Measurements from ENCODE around the gene SV2C. TPM values are rescaled to one million over a fixed set of nuclear protein-coding genes. Genes with fewer than 3 reads are reported as not detected.

The SV2C gene
- total and polyA plus RNA-seq, 7 donors, result 0.31 to 0.71 (median 0.55) TPM; not detected in 2

- no peak for TF ChIP-seq POLR2AphosphoS5 (IDR thresholded peaks at IDR 0.05)
- peak in 1 of 4 experiments; percentile 40 for TF ChIP-seq CTCF (IDR thresholded peaks at IDR 0.05)
- H3K36me3 ChIP-seq, result no peaks in the 10 kb centered on the region
- no peaks in the 10 kb centered on the region for H3K4me1 ChIP-seq
- no peaks in the 10 kb centered on the region for H3K27me3 ChIP-seq
- intact Hi-C loops (cut with DNase I), result no loop called here
- H3K9me3 ChIP-seq, result no peaks in the 10 kb centered on the region
- DNase-seq, result no peak
- H3K27ac ChIP-seq, result no peak overlapping the region
- WGBS, 2 donors, result 0% methylated on average over 1 of the region's 1 CpG
- no peak overlapping the region for H3K4me3 ChIP-seq
These were observed 254.8 kb downstream of the SV2C start for GRCh38 chr5:76337953-76338451.

- Histone ChIP-seq H3K36me3 (no peaks in the 10 kb centered on the region), H3K4me1 (no peaks in the 10 kb centered on the region), H3K4me3 (no peak overlapping the region), H3K9me3 (no peaks in the 10 kb centered on the region), H3K27ac (no peak overlapping the region), H3K27me3 (no peaks in the 10 kb centered on the region)
- intact Hi-C loops (cut with DNase I), result no loop called here
- 84 to 93% methylated on average over 3 of the region's 3 CpGs for WGBS, 2 donors
- TF ChIP-seq POLR2AphosphoS5 (IDR thresholded peaks at IDR 0.05), result no peak
- no peak for TF ChIP-seq CTCF (IDR thresholded peaks at IDR 0.05)
- no peak for TF ChIP-seq EP300 (IDR thresholded peaks at IDR 0.05)
- TF ChIP-seq POLR2A (IDR thresholded peaks at IDR 0.05), result no peak
- no peak for DNase-seq
These were observed 256.7 kb downstream of the SV2C start for GRCh38 chr5:76339919-76340318.

- no peak overlapping the region for H3K27ac ChIP-seq
- intact Hi-C loops (cut with DNase I), result no loop called here
- H3K4me1 ChIP-seq, result no peaks in the 10 kb centered on the region
- no peaks in the 10 kb centered on the region for H3K27me3 ChIP-seq
- H3K4me3 ChIP-seq, result no peak overlapping the region
- TF ChIP-seq EP300 (IDR thresholded peaks at IDR 0.05) (no peak), POLR2AphosphoS5 (IDR thresholded peaks at IDR 0.05) (no peak), POLR2A (IDR thresholded peaks at IDR 0.05) (no peak), CTCF (IDR thresholded peaks at IDR 0.05) (no peak)
- H3K9me3 ChIP-seq, result no peaks in the 10 kb centered on the region
- no peak for DNase-seq
- no peaks in the 10 kb centered on the region for H3K36me3 ChIP-seq
- 59 to 70% methylated on average over 7 of the region's 7 CpGs for WGBS, 2 donors
These were observed 258.6 kb downstream of the SV2C start for GRCh38 chr5:76341651-76342334.

GRCh38 chr5:76342474-76342873 is 259.3 kb downstream of the SV2C start:
- H3K27ac ChIP-seq, result no peak overlapping the region
- H3K36me3 ChIP-seq, result no peaks in the 10 kb centered on the region
- TF ChIP-seq CTCF (IDR thresholded peaks at IDR 0.05) (no peak), EP300 (IDR thresholded peaks at IDR 0.05) (no peak), POLR2AphosphoS5 (IDR thresholded peaks at IDR 0.05) (no peak), POLR2A (IDR thresholded peaks at IDR 0.05) (no peak)
- H3K4me1 ChIP-seq, result no peaks in the 10 kb centered on the region
- H3K9me3 ChIP-seq, result no peaks in the 10 kb centered on the region
- intact Hi-C loops (cut with DNase I), result no loop called here
- 85 to 90% methylated on average over 1 of the region's 1 CpG for WGBS, 2 donors
- H3K27me3 ChIP-seq, result no peaks in the 10 kb centered on the region
- no peak overlapping the region for H3K4me3 ChIP-seq
- DNase-seq, result no peak

GRCh38 chr5:76345582-76345981 is 262.4 kb downstream of the SV2C start:
- no peak overlapping the region for H3K4me3 ChIP-seq
- H3K27me3 ChIP-seq, result no peaks in the 10 kb centered on the region
- H3K36me3 ChIP-seq, result no peaks in the 10 kb centered on the region
- DNase-seq, result no peak
- no peak for TF ChIP-seq EP300 (IDR thresholded peaks at IDR 0.05)
- no peak overlapping the region for H3K27ac ChIP-seq
- no peaks in the 10 kb centered on the region for H3K9me3 ChIP-seq
- intact Hi-C loops (cut with DNase I), result no loop called here
- H3K4me1 ChIP-seq, result no peaks in the 10 kb centered on the region
- 96% methylated on average over 1 of the region's 1 CpG for WGBS, 2 donors

Data from sigmoid colon (tissue), 7 donors.